ENCODE results near the gene PAM16.
"Not testable (repeated sequence)": the region's sequence is repeated elsewhere in the genome, so short reads cannot be mapped to it uniquely, and the experiment has no call there.

Gene PAM16

DNA sequence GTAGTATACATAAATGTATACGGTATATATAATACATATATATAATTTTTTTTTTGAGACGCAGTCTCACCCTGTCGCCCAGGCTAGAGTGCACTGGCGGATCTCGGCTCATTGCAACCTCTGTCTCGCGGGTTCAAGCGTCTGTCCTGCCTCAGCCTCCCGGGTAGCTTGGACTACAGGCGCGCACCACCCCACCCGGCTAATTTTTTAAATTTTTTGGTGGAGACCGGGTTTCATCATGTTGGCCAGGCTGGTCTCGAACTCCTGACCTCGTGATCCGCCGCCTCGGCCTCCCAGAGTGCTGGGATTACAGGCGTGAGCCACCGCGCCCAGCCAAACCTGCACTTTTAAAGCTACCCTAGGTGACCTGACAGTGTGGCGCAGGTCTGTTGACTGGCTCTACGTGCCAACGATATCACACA lies 745 bp downstream of the PAM16 start:
- DNase-seq = no peak

DNA sequence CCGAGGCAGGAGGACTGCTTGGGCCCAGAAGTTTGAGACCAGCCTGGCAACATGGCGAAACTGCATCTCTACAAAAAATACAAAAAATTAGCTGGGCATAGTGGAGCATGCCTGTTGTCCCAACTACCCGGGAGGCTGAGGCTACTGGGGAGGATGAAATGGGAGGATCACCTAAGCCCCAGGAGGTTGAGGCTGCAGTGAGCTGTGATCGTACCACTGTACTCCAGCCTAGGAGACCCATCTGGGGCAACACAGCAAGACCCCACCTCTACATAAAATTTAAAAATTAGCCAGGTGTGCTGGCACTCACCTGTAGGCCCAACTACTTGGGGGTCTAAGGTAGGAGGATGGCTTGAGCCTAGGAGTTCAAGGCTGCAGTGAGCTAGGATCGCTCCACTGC lies 1.8 kb downstream of the PAM16 start:
- no peak for DNase-seq

DNA sequence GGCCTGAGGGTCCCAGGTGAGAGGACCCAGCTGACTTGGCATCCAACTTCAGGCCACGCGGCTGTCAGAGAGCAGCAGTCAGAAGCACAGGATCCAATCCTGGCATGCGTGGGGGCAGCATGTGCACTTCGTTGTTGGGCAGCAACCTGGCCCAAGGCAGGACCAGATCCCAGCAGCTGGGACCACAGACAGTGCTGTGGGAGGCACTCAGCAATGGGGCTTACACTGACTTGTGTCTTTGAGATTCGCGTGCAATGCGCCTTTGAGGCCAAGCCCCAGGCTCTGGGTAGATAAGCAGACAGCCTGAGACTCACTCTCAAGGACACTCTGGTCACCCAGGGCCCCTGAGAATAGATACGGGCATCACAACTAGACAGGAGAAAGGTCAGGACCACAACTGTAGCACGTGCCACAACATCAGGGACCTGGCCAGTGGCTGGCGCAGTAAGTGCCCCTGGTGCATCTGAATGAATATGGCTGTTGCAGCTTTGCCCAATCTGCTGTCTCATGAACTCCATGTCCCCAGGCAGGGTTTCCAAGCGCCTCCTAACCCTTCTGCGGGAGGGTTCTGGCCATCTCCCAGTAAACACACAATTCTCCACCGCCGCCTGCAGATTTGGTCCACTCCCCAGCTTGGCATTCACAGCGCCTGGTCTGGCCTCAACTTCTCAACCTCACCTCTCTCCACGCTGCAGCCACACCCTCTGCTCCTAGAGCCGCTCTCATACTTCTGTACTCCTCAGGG lies 3.2 kb downstream of the PAM16 start:
- no peak for DNase-seq

DNA sequence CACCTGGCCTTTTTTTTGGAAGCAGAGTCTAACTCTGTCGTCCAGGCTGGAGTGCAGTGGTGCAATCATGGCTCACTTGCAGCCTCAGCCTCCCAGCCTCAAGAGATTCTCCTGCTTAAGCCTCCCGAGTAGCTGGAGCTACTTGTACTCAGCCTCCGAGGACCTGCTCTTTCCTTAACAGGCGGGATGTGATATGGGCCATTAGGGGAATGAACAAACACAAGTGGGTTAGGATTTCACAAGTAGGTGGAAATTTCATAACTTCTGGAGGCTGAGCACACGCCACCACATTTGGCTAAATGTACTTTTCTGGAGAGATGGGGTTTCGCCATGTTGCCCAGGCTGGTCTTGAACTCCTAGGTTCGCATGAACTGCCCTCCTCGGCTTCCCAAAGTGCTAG lies 4.1 kb downstream of the PAM16 start:
- DNase-seq = no peak

DNA sequence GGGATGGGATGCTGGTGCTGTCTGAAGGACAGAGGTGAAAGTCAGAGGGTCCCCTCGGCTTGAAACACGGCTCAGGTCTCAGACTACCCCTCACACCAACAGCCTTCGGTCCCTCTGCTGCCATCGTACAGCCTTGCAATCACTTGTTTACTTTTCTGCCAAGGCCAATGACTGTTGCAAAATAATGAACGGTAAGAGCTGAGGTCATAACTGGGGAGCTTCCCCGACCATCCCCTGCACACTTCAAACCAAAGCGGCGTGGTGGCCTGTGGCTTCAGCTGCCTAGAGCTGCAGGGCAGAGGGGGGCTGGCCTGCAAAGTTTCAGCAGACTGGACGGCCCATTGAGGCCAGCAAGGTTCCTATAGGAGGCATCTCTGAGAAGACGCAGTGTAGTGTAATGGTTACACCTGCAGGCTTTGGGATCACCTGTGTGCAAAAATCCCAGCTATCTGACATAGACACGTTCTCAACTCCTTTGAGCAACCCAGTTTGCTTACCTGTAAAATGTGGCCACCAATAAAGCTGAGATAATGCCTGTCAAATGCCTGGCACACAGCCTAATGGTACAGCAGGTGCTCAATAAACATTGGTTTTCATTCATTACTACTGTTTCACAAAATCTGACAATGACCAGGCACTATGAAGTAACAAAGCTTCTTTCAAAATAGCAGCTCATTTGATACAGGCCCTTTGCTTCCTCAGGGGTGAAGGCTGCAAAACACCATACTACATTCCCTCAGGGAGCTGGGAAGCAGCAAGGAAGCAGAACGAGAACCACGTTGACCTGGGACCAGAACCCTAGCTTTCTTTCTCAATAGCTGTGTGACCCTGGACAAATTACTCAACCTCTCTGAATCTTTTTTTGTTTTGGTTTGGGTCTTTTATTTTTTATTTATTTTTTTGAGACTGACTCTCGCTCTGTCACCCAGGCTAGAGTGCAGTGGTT lies 5.0 kb downstream of the PAM16 start:
- DNase-seq = no peak

DNA sequence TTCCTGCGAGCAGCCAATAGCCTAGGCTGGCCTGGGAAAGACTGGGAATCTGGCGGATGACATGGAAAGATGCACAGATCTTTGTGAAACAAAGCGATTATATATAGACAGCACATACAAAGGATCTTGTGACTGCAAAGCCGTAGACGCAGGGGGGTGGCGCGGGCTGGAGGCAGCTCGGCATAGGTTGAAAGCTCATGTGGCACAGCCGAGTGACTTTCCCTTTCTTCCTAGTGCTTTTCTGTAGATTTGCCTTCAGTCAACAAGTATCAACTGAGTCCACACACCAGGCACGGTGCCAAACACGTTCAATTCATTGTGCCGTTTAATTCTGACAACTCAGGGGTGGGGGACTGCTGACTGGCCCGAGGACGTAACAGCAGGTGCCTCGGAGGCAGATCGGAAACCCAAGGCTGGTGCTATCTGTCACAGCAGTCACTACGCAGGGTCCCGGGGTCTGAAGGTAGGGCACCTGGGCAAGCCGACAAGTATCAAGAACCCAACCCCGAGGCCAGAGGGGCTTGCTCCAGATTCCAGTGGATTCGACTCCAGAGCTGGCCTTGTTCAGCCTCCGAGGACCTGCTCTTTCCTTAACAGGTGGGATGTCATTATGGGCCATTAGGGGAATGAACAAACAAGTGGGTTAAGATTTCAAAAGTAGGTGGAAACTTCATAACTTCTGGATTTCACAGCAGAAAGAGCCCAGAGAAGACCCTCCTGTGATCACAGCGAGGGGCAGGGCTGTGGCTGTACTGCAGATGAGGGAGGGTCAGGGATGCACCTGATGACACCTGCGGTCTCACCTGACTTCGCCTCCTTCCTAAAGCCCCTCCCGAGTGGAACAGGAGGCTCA lies 5.9 kb downstream of the PAM16 start:
- no peak for DNase-seq

DNA sequence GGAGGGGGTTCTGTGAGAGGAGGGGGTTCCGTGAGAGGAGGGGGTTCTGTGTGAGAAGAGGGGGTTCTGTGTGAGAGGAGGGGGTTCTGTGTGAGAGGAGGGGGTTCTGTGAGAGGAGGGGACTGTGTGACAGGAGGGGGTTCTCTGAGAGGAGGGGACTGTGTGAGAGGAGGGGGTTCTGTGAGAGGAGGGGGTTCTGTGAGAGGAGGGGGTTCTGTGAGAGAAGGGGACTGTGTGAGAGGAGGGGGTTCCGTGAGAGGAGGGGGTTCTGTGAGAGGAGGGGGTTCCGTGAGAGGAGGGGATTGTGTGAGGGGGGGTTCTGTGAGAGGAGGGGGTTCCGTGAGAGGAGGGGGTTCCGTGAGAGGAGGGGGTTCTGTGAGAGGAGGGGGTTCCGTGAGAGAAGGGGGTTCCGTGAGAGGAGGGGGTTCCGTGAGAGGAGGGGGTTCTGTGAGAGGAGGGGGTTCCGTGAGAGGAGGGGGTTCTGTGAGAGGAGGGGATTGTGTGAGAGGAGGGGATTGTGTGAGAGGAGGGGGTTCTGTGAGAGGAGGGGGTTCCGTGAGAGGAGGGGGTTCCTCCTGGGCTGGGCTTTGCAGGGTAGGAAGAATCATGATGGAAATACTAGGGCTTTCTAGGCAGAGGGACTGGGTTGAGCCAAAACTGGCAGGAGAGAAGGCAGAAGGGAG lies 6.7 kb downstream of the PAM16 start:
- not testable (repeated sequence) for DNase-seq

DNA sequence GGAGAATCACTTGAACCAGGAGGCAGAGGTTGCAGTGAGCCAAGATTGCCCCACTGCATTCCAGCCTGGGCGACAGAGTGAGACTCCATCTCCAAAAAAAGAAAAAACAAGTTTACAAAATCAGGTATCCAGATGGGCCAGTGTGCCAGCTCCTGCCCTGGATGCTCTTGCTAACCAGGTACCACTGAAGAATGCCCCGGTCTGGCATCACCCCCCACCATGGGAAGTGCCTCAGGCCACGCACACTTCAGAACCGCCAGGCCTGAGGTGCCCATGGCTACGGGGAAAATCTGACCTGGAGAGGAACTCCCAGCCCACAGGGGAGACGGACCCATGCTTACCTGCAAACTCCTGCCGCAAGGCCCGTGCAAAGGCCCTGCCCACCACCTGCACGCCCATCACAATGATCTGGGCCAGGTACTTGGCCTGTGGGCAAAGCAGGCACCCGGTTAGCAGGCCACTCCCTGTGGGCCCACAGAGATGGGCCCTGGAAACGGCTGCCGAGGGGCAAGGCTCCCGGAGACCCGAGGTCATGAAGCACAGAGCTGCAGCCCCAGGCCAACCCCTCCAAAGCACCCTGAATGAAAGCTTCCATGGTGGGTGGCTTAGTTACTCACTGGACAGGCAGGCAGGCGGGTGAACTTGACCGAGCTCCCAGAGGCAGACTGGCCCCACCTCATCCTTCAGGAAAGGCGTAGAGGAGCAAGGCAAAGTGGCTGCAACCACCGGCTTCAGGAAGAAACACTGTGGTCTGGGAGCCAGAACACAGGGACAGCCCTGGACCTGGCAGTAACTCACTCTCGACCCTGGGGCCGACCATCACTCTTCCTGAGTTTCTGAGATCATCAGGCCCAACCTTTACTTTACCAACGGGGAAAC lies 8.0 kb downstream of the PAM16 start:
- no peak for DNase-seq

DNA sequence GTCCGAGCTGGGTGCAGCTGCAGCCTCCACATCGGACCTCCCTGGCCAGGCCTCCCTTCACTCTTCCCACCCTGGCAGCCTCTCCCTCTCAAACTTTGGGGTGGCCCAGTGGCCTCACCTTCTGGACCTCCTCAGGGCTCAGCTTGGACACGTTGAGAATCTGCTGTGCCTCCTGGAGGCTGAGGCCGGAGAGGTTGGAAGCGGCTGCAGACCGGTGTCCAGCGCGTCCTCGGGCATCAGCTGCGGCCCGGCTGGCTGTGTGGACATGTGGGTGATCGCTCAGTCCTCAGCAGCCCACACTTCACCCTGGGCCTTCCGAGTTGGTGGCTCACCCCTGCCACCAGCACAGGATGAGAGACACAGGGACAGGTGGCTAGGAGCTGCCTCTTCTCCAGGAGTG lies 9.9 kb downstream of the PAM16 start:
- DNase-seq = no peak

DNA sequence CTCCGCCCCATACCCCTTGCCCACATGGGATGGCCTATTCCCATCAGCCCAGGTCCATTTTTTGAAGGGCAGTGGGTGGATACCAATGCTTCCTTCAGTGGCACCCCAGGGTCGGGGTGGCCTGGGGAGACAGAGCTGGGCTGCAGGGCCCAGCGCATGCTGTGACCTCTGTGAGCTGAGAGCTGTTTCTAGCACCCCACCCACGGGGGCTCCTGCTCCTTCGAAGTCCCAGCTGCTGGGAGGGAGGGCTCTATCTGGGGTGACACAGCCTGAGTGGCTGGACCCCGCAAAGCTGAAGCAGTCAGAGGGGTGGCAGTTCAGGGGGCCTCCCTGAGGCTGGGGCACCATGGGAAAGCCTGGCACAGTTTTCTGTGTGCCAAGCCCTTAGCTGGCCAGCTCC lies 10.7 kb downstream of the PAM16 start:
- DNase-seq = no peak

DNA sequence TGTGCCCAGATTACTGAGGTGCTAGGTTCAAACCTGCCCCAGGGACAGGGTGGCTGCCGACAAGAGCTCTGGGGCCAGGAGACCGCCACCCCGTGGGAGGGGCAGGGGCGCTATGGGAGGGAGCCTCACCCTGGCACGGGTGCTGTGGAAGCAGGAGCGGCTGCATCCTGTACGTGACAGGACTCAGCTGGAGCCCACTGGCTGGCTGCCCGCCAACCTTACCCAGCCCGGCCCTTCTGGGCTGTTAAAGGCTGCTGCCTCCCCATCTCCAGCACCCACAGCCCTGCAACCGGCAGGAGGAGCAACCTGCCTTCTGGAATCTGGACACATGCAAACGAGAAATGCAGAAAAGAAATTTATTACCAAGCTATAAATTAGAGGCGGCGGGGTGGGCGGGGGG lies 11.2 kb downstream of the PAM16 start:
- DNase-seq = no peak

DNA sequence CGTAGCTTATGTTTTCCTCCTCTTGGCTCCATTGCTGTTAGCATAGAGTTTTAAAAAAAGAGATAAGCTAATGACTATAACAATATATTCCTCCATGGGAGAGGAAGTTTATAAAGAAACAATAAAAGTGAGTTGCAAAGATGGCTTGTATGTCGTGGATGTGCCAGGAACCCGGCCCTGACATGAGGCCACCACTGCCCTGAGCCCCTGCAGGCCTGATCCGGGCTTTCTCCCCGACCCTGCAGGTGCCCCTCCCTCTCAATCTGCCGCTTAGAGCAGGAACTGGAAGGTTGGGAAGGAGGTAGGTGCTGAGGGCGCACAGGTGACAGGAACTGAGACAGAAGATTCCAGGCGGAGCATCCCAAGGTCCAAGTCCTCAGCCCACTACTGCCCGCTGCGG lies 11.7 kb downstream of the PAM16 start:
- no peak for DNase-seq

DNA sequence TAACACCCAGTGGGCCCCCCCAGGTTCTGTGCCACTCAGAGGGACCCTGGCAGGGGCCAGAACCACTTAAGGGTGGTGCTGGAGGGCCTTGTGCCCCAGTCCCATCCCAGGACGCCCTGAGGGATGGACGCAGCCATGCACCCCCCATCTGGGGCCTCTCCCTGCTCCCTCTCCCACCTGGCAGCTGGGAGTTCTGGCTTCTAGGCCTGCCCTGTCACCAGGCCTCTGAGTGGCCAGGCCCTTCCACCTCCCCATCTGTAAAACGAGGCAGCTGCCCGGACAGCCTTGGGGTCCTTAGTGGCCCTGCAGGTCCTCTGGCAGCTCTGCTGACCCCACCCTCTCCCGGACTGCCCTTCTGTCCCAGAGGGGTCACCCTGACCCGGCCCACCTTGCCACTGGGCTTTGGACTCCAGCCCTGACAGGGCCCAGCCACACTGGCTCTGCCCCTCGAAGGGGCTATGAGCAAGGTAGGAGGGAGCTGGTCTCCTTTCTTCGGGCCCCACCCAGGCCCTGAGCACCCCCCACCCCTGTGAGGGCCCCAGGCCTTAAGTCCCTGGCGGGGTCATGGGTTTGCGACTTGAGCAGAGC lies 12.3 kb downstream of the PAM16 start:
- no peak for DNase-seq

DNA sequence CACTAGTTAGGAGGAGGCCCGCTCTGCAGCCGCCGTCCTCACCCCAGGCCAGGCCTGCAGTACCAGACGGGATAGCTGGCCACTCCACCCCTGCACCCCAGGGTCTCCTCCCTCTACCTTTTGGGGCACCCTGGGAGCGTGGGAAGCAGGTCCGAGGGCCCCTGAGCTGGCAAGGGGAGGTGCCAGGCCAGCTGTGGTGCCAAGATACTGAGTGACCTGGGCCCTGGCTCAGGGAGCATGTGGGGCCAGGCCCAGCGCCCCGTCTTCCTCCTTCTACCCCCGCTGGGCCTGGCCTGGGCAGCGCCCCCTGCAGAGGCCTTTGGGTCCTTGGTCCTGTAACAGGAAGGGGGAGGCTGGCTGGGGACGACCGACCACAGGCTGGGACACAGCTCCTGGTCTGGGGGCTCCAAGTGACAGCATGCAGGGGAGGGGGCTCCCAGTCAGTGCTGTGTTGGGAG lies 13.0 kb downstream of the PAM16 start:
- no peak for DNase-seq

DNA sequence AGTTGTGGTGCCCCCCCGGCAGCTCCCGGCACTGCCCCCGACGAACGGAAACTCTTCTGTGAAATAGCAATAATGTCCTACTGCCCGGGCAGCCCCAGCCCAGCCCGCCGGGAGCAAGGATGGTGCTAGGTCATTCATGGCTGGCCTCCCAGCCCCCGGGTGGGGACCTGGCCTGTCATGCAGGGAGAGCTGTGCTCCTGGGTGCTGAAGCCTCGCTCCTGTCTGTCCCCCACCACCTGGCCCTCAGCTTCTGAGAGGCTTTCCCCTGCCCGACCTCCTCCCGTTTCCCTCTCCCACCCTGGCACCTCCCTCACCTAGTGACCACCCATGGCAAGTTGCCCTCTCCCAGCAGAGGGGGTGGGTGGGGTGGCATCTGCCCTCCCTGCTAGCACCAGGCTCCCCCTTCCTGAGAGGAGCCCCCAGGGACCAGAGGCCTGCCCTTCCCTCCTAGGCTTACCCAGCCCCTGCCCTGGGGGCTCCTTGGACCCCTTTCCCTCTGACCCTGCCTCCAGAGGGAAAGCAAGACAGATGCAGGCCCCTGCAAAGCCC lies 13.5 kb downstream of the PAM16 start:
- DNase-seq = no peak

DNA sequence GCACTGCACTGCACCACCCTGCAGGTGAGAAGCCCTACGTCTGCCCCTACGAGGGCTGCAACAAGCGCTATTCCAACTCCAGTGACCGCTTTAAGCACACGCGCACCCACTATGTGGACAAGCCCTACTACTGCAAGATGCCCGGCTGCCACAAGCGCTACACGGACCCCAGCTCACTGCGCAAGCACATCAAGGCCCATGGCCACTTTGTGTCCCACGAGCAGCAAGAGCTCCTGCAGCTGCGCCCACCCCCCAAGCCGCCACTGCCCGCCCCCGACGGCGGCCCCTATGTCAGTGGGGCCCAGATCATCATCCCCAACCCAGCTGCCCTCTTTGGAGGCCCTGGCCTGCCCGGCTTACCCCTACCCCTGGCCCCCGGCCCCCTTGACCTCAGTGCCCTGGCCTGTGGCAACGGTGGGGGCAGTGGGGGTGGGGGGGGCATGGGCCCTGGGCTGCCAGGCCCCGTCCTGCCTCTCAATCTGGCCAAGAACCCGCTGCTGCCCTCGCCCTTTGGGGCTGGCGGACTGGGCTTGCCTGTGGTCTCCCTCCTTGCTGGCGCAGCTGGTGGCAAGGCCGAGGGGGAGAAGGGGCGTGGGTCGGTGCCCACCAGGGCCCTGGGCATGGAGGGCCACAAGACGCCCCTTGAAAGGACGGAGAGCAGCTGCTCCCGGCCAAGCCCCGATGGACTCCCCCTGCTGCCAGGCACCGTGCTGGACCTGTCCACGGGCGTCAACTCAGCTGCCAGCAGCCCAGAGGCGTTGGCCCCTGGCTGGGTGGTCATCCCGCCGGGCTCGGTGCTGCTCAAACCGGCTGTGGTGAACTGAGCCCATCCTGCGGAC lies 14.2 kb downstream of the PAM16 start:
- DNase-seq = no peak

DNA sequence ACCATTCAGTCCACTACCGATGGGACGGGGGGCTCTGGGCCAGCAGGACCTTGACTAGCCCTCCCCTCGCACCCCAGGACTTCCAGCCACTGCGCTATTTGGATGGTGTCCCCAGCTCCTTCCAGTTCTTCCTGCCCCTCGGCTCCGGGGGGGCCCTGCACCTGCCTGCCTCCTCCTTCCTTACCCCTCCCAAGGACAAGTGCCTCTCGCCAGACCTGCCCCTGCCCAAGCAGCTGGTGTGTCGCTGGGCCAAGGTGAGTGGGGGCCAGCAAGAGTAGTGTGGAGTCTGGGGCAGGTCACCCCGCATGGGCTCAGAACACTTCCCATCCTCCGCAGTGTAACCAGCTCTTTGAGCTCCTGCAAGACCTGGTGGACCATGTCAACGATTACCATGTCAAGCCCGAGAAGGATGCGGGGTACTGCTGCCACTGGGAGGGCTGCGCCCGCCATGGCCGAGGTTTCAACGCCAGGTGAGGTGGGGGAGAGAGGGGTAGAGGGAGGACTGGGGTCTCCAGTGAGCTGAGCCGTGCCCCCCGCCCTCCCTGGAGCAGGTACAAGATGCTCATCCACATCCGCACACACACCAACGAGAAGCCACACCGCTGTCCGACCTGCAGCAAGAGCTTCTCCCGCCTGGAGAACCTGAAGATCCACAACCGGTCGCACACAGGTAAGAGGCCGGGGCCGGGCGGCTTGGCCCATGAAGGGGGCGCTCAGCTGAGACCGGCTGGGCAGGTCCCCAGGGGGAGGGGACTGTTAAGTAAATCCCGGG lies 16.2 kb downstream of the PAM16 start:
- no peak for DNase-seq

DNA sequence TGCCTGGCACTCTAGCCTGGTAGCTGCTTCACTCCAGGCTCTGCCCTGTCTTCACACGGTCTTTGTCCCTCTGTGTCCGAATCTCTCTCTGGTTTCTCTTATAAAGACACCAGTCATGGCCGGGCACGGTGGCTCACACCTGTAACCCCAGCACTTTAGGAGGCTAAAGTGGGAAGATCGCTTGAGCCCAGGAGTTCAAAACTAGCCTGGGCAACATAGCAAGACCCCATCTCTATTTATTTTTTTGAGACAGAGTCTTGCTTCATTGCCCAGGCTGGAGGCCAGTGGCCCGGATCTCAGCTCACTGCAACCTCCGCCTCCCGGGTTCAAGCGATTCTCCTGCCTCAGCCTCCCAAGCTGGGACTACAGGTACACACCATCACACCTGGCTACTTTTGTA lies 17.4 kb downstream of the PAM16 start:
- DNase-seq = not testable (repeated sequence)

DNA sequence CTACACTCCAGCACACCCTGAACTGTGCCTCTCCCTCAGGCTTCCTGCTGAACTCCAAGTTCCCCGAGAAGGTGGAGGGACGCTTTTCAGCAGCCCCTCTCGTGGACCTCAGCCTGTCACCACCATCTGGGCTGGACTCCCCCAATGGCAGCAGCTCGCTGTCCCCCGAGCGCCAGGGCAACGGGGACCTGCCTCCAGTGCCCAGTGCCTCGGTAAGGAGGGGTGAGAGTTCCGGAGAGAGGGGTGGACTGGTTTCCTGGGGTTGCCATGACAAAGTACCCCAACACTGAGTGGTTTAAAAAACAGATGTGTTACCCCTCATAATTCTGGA lies 17.8 kb downstream of the PAM16 start:
- DNase-seq = no peak
